ENCODE measurements around the gene CACNA2D3.

Gene CACNA2D3

GRCh38 chr3:54481606-54482365, 359.4 kb downstream of the CACNA2D3 start:
- no peak for TF ChIP-seq HDGF (IDR thresholded peaks at IDR 0.05; ENCODE audit: borderline replicate concordance)
- TF ChIP-seq NFRKB (IDR thresholded peaks at IDR 0.05), result no peak
- TF ChIP-seq CTBP1 (IDR thresholded peaks at IDR 0.05; ENCODE audit: borderline replicate concordance), result no peak
- TF ChIP-seq ELF4 (IDR thresholded peaks at IDR 0.05), result no peak
- TF ChIP-seq FOXK2 (IDR thresholded peaks at IDR 0.05), result no peak
- no peak for TF ChIP-seq FOXM1 (IDR thresholded peaks at IDR 0.05; ENCODE audit: borderline replicate concordance)
- no peak for TF ChIP-seq TARDBP (IDR thresholded peaks at IDR 0.05)
- TF ChIP-seq PKNOX1 (IDR thresholded peaks at IDR 0.05), result no peak
- no peak for TF ChIP-seq SUZ12 (IDR thresholded peaks at IDR 0.05)
- no peak for TF ChIP-seq L3MBTL2 (conservative IDR thresholded peaks at IDR 0.05)
- no peak for TF ChIP-seq ZNF384 (IDR thresholded peaks at IDR 0.05)
- no peak for TF ChIP-seq FOXA1 (IDR thresholded peaks at IDR 0.05)
- no peak for TF ChIP-seq ARNT (IDR thresholded peaks at IDR 0.05)
- no peak for TF ChIP-seq SP1 (IDR thresholded peaks at IDR 0.05)
- ChIA-PET CTCF (no interaction called here), POLR2A (no interaction called here)
- DNase-seq (ENCODE audit: extremely low spot score), result no peak

- TF ChIP-seq ZNF384 (IDR thresholded peaks at IDR 0.05) (no peak), HDGF (IDR thresholded peaks at IDR 0.05; ENCODE audit: borderline replicate concordance) (no peak), FOXM1 (IDR thresholded peaks at IDR 0.05; ENCODE audit: borderline replicate concordance) (no peak)
- ChIA-PET POLR2A (no interaction called here), CTCF (no interaction called here)
- DNase-seq (ENCODE audit: extremely low spot score), result no peak
Observed at GRCh38 chr3:54484334-54484733, 362.0 kb downstream of the CACNA2D3 start.

GRCh38 chr3:54486317-54486716, 364.0 kb downstream of the CACNA2D3 start:
- TF ChIP-seq LEF1 (IDR thresholded peaks at IDR 0.05; ENCODE audit: borderline replicate concordance) (no peak), FOXK2 (IDR thresholded peaks at IDR 0.05) (no peak), SUZ12 (IDR thresholded peaks at IDR 0.05) (no peak), ELF4 (IDR thresholded peaks at IDR 0.05) (no peak), FOXA1 (IDR thresholded peaks at IDR 0.05) (no peak), SP1 (IDR thresholded peaks at IDR 0.05) (no peak), PKNOX1 (IDR thresholded peaks at IDR 0.05) (no peak), CTBP1 (IDR thresholded peaks at IDR 0.05; ENCODE audit: borderline replicate concordance) (no peak), BHLHE40 (IDR thresholded peaks at IDR 0.05; ENCODE audit: borderline replicate concordance) (no peak), NFRKB (IDR thresholded peaks at IDR 0.05) (no peak)
- POLR2A ChIA-PET, result no interaction called here
- CTCF ChIA-PET, result no interaction called here
- no peak for DNase-seq (ENCODE audit: extremely low spot score)

- no peak for TF ChIP-seq NFRKB (IDR thresholded peaks at IDR 0.05)
- no peak for TF ChIP-seq PKNOX1 (IDR thresholded peaks at IDR 0.05)
- no peak for TF ChIP-seq ZNF384 (IDR thresholded peaks at IDR 0.05)
- no peak for TF ChIP-seq BHLHE40 (IDR thresholded peaks at IDR 0.05; ENCODE audit: borderline replicate concordance)
- TF ChIP-seq LEF1 (IDR thresholded peaks at IDR 0.05; ENCODE audit: borderline replicate concordance), result no peak
- no peak for TF ChIP-seq SUZ12 (IDR thresholded peaks at IDR 0.05)
- TF ChIP-seq FOXK2 (IDR thresholded peaks at IDR 0.05), result no peak
- no peak for TF ChIP-seq L3MBTL2 (conservative IDR thresholded peaks at IDR 0.05)
- no peak for TF ChIP-seq FOXA1 (IDR thresholded peaks at IDR 0.05)
- no peak for TF ChIP-seq TARDBP (IDR thresholded peaks at IDR 0.05)
- no peak for TF ChIP-seq ELF4 (IDR thresholded peaks at IDR 0.05)
- ChIA-PET POLR2A (no interaction called here), CTCF (no interaction called here)
- DNase-seq (ENCODE audit: extremely low spot score), result no peak
Observed at GRCh38 chr3:54488297-54488696, 365.9 kb downstream of the CACNA2D3 start.

- ChIA-PET POLR2A (no interaction called here), CTCF (no interaction called here)
- TF ChIP-seq SUZ12 (IDR thresholded peaks at IDR 0.05), result no peak
- TF ChIP-seq FOXM1 (IDR thresholded peaks at IDR 0.05; ENCODE audit: borderline replicate concordance), result no peak
- TF ChIP-seq L3MBTL2 (conservative IDR thresholded peaks at IDR 0.05), result no peak
- TF ChIP-seq PKNOX1 (IDR thresholded peaks at IDR 0.05), result no peak
- TF ChIP-seq BHLHE40 (IDR thresholded peaks at IDR 0.05; ENCODE audit: borderline replicate concordance), result no peak
- no peak for TF ChIP-seq HDGF (IDR thresholded peaks at IDR 0.05; ENCODE audit: borderline replicate concordance)
- TF ChIP-seq ARNT (IDR thresholded peaks at IDR 0.05), result no peak
- no peak for TF ChIP-seq ELF4 (IDR thresholded peaks at IDR 0.05)
- no peak for DNase-seq (ENCODE audit: extremely low spot score)
Observed at GRCh38 chr3:54494209-54494608, 371.9 kb downstream of the CACNA2D3 start.

- TF ChIP-seq ELF4 (IDR thresholded peaks at IDR 0.05) (no peak), NFRKB (IDR thresholded peaks at IDR 0.05) (no peak), ZNF384 (IDR thresholded peaks at IDR 0.05) (no peak), FOXM1 (IDR thresholded peaks at IDR 0.05; ENCODE audit: borderline replicate concordance) (no peak), ARNT (IDR thresholded peaks at IDR 0.05) (no peak), FOXK2 (IDR thresholded peaks at IDR 0.05) (no peak), CTBP1 (IDR thresholded peaks at IDR 0.05; ENCODE audit: borderline replicate concordance) (no peak), SP1 (IDR thresholded peaks at IDR 0.05) (no peak), SUZ12 (IDR thresholded peaks at IDR 0.05) (no peak), TARDBP (IDR thresholded peaks at IDR 0.05) (no peak), FOXA1 (IDR thresholded peaks at IDR 0.05) (no peak), L3MBTL2 (conservative IDR thresholded peaks at IDR 0.05) (no peak), HDGF (IDR thresholded peaks at IDR 0.05; ENCODE audit: borderline replicate concordance) (no peak), LEF1 (IDR thresholded peaks at IDR 0.05; ENCODE audit: borderline replicate concordance) (no peak), PKNOX1 (IDR thresholded peaks at IDR 0.05) (no peak), BHLHE40 (IDR thresholded peaks at IDR 0.05; ENCODE audit: borderline replicate concordance) (no peak)
- CTCF ChIA-PET, result no interaction called here
- POLR2A ChIA-PET, result no interaction called here
- DNase-seq (ENCODE audit: extremely low spot score), result no peak
Observed at GRCh38 chr3:54506603-54507002, 384.3 kb downstream of the CACNA2D3 start.

All from HEK293T (cell line).